Measurements from ENCODE around the gene MINAR2.

DNA sequence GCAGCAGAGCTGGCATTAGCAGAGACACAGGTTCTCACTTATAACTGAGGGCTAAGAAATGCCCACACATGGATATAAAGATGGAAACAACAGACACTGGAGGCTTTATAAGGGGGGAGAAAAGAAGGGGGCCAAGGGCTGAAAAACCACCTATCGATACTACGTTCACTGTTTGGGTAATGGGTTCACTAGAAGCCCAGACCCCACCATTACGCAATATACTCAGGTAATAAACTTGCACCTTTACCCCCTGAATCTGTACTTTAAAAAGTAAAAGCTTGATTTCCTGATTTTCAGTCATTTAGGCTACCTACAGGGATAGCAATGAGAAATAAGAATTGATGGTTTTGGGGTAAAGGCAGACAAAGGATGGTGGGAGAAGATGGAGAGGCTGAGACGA is 1.9 kb upstream of the MINAR2 start:
- TF ChIP-seq EZH2phosphoT487 (conservative IDR thresholded peaks at IDR 0.05; ENCODE audit: low read length), result no peak
- TF ChIP-seq, protein P1, sequence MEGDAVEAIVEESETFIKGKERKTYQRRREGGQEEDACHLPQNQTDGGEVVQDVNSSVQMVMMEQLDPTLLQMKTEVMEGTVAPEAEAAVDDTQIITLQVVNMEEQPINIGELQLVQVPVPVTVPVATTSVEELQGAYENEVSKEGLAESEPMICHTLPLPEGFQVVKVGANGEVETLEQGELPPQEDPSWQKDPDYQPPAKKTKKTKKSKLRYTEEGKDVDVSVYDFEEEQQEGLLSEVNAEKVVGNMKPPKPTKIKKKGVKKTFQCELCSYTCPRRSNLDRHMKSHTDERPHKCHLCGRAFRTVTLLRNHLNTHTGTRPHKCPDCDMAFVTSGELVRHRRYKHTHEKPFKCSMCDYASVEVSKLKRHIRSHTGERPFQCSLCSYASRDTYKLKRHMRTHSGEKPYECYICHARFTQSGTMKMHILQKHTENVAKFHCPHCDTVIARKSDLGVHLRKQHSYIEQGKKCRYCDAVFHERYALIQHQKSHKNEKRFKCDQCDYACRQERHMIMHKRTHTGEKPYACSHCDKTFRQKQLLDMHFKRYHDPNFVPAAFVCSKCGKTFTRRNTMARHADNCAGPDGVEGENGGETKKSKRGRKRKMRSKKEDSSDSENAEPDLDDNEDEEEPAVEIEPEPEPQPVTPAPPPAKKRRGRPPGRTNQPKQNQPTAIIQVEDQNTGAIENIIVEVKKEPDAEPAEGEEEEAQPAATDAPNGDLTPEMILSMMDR (IDR thresholded peaks at IDR 0.05; ENCODE audit: insufficient read depth, low read length, poor library complexity, severe bottlenecking), result no peak

Measured in SU-DHL-6 (cell line).